Ectodermal cell (in vitro differentiated cells): ENCODE results near the gene MTFR2.

Experiments
- H3K27ac ChIP-seq: 2 replicates; pipeline ENCODE4 v1.7.0; 2013; ENCODE audit warnings: mild to moderate bottlenecking, low read depth, low read length; ENCODE audit not compliant: insufficient read depth, poor library complexity, severe bottlenecking
- H3K27me3 ChIP-seq: 2 replicates; pipeline ENCODE4 v1.7.0; 2013; ENCODE audit warnings: mild to moderate bottlenecking, low read length; ENCODE audit not compliant: insufficient read depth, control insufficient read depth, poor library complexity, severe bottlenecking
- H3K36me3 ChIP-seq: one replicate; pipeline ENCODE4 v1.7.0; 2013; ENCODE audit warnings: low read length; ENCODE audit not compliant: control insufficient read depth, insufficient read depth
- H3K4me1 ChIP-seq: one replicate; pipeline ENCODE4 v1.7.0; 2013; ENCODE audit warnings: low read length; ENCODE audit not compliant: control insufficient read depth, insufficient read depth
- H3K4me3 ChIP-seq: 2 replicates; pipeline ENCODE4 v1.7.0; 2013; ENCODE audit warnings: low read depth, low read length, control low read depth; ENCODE audit not compliant: insufficient read depth
- H3K9me3 ChIP-seq: 2 replicates; pipeline ENCODE4 v1.7.0; 2013; ENCODE audit warnings: mild to moderate bottlenecking, low read length, moderate library complexity; ENCODE audit not compliant: control insufficient read depth
- WGBS, 2 experiments: methylation state at CpG; one replicate each; pipeline ENCODE4 v1.1.7; 2013; ENCODE audit warnings: missing lambda C conversion rate in 2 of 2; 5-methylcytosine and 5-hydroxymethylcytosine counted together

The MTFR2 gene

DNA sequence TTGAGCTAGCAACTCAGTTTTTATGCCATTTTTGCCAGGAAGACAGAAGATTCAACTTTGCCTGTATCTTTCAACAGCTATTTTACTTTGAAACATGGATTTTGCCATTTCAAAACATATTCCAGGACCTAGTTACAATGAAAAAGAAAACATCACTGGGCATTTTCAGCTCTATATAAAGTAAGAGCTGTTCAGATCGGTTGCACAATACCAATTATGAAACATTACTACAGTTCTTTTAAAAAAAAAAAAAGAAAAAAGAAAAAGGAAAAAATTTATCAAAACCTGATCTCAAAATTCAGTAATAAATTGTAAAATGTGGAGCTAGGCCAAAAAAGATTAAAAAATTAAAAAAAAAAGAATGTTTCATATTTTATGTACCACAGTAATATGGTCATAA is 24.0 kb upstream of the MTFR2 start:
- Histone ChIP-seq H3K4me3 (no peak overlapping the region), H3K9me3 (no peaks in the 10 kb centered on the region), H3K36me3 (peaks cover 43% of the 10 kb centered on the region), H3K4me1 (no peaks in the 10 kb centered on the region), H3K27me3 (no peaks in the 10 kb centered on the region), H3K27ac (no peak overlapping the region)
- WGBS, 2 experiments: no CpG with 5 or more reads among the region's 1 CpG

DNA sequence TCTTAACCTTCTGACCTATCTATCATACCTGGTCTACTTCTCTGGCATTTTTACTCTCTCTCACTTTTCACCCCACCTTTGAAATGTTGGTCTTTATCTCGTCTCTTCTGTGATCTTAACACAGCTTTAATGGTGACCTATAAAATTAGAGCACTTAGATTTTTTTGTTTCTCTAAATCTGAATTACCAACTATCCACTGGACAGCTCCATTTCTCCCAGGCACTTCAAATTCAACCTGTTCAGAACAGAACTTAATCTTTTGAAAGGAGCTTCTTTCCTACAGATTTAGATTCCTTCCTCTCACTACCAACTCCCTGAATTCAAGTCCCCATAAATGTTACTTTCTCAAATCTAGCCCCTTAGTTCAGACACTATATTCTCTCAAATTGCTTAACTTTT is 15.0 kb upstream of the MTFR2 start:
- H3K9me3 ChIP-seq: no peaks in the 10 kb centered on the region
- no peaks in the 10 kb centered on the region for H3K4me1 ChIP-seq
- H3K27me3 ChIP-seq: no peaks in the 10 kb centered on the region
- H3K4me3 ChIP-seq: no peak overlapping the region
- no peak overlapping the region for H3K27ac ChIP-seq
- H3K36me3 ChIP-seq: peaks cover 57% of the 10 kb centered on the region
- 90 to 100% methylated on average over 1 of the region's 1 CpG for WGBS, 2 experiments

DNA sequence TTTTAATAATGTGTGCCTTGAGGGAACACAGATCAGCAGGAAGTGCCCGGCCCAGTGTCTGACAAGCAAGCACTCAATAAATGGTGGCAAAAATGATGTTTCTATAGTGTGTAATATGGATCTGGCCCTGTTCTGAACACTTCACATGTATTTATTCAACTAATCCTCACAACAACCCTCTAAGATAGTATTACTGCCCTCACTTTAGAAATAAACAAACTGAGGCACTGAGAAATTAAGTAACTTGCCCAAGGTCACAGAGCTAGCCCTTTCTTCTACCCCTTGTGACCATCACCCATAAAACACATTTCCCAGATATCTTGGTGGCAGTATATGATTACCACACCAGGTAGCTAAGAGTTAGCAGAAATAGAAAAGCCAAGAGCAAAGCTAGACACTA is 12.8 kb upstream of the MTFR2 start:
- Histone ChIP-seq H3K4me3 (no peak overlapping the region), H3K27me3 (no peaks in the 10 kb centered on the region), H3K4me1 (no peaks in the 10 kb centered on the region), H3K36me3 (peaks cover 40% of the 10 kb centered on the region), H3K9me3 (no peaks in the 10 kb centered on the region), H3K27ac (no peak overlapping the region)
- WGBS, 2 experiments: 100% methylated on average over 1 of the region's 1 CpG

DNA sequence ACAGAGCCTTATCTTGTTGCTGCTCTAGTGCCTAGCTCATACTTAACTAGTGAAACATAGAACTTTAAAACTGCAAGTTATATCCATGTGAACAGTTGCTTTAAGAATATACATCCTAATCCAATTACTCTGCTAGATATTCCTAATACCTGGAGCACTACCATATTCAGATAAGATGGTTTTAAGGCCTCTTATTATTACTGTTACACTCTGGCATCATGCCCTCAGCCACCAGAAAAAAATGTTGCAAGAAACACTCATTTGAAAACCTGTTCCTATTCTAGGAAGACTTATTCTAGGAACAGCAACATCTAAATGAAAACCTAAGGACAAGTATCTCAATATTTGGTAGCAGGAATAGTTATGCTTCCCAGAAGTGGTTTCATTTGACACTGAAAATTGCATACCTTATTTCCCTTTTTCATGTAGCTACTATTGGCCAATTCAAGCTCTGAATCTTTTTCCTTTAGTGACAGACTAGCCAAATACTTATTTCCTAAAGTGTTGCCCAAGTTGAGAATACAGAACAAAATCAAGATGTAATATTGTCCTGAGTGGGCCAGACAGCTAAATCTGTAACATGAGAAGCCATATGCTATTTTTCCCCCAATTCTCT is 4.8 kb upstream of the MTFR2 start:
- no peaks in the 10 kb centered on the region for H3K4me1 ChIP-seq
- no peaks in the 10 kb centered on the region for H3K27me3 ChIP-seq
- H3K9me3 ChIP-seq: no peaks in the 10 kb centered on the region
- H3K4me3 ChIP-seq: no peak overlapping the region
- H3K27ac ChIP-seq: no peak overlapping the region
- no peaks in the 10 kb centered on the region for H3K36me3 ChIP-seq

DNA sequence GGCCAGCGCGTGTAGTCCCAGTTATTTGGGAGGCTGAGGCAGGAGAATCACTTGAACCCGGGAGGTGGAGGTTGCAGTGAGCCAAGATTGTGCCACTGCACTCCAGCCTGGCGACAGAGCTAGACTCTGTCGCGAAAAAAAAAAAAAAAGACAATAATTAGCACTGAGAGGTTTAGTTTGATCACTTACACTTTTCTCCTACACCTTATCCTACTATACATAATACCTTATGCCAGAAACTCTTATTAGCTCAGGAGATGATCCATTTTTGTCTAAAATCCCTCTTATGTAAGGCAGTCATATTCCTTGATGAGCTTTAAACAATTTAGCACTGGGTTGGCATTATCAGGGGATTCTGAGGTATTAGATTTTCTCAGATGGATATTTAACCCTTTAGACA is 3.6 kb upstream of the MTFR2 start:
- no peak overlapping the region for H3K27ac ChIP-seq
- WGBS, 2 experiments: 87 to 88% methylated on average over 6 of the region's 6 CpGs
- H3K9me3 ChIP-seq: no peaks in the 10 kb centered on the region
- H3K4me1 ChIP-seq: peaks cover 3% of the 10 kb centered on the region
- no peaks in the 10 kb centered on the region for H3K27me3 ChIP-seq
- H3K36me3 ChIP-seq: no peaks in the 10 kb centered on the region
- H3K4me3 ChIP-seq: no peak overlapping the region

DNA sequence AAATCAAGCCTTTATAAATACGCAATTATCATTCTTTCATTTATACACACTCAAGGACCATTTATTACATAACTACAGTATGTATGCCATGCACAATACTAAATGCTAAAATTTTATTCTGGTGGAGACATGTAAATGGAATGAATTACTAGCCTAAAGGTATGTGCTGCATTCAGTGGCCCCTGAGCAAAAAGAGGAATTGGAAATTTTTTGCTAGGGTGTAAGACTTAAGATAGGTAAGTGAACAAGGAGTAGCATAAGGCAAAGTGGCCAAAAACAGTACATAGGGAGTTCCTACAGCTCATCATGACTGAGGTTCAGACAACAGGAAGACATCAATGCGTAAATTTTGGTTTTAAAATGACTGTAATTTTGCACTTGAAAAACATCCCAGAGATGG is 2.3 kb upstream of the MTFR2 start:
- Histone ChIP-seq H3K9me3 (no peaks in the 10 kb centered on the region), H3K27ac (no peak overlapping the region), H3K27me3 (no peaks in the 10 kb centered on the region), H3K36me3 (no peaks in the 10 kb centered on the region), H3K4me3 (no peak overlapping the region), H3K4me1 (peaks cover 3% of the 10 kb centered on the region)
- WGBS, 2 experiments: 84 to 99% methylated on average over 2 of the region's 2 CpGs

DNA sequence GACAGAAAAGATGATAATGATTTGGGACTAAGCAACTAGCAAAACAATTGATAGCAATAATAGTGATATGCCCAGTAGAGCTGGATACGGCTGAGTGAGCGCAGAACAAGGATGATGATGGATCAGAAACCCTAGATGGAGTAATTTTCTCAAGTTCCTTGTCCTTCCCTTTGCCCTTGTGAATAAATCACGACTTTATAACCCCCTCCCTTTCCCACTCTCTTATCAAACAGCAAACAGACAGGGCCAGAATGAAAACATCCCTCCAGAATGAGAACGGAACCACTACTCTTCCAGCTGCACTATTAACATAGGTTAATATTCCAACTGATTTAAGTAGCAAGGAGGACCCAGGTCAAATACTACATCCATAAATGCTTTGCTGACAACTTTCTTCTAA is 1.3 kb upstream of the MTFR2 start:
- no peaks in the 10 kb centered on the region for H3K36me3 ChIP-seq
- no peaks in the 10 kb centered on the region for H3K9me3 ChIP-seq
- H3K4me3 ChIP-seq: no peak overlapping the region
- H3K27ac ChIP-seq: no peak overlapping the region
- H3K27me3 ChIP-seq: no peaks in the 10 kb centered on the region
- H3K4me1 ChIP-seq: peaks cover 3% of the 10 kb centered on the region
- 64 to 66% methylated on average over 4 of the region's 4 CpGs for WGBS, 2 experiments

DNA sequence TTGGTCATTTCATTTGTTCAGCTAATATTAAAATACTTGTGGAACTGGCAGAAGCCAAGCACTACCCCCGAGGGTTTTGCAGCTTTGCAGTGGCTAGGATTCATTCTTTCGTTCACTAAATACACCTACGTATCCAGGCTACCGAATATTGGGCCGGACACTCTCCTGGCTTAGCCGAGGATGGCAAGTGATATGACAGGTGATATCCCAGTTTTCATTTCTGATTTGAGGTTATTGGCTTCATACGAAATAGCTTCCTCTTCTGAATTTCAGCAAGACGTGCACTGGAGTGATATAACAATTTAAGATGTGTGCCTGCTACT is 536 bp upstream of the MTFR2 start:
- Histone ChIP-seq H3K27me3 (no peaks in the 10 kb centered on the region), H3K4me1 (peaks cover 3% of the 10 kb centered on the region), H3K9me3 (no peaks in the 10 kb centered on the region), H3K27ac (no peak overlapping the region), H3K4me3 (peak overlapping the region; percentile 76), H3K36me3 (no peaks in the 10 kb centered on the region)
- 8 to 17% methylated on average over 7 to 8 of the region's 8 CpGs for whole genome bisulfite sequencing, 2 experiments

DNA sequence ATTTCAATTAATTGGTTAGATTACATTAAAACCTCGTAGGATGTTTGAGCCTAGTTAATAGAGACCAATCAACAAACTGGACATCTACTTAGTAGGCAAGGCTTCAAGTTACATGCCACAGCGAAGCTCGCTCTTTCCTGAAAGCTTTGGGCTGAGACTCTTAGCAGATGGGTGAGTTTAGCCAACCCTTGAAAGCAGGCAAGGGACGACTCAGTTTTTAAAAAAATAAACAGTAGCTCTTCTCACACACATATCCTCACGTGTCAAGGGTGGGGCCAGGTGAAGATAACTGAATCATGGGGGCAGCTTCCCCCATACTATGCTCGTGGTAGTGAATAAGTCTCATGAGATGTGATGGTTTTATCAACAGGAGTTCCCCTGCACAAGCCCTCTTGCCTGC is 775 bp downstream of the MTFR2 start:
- H3K27ac ChIP-seq: no peak overlapping the region
- 17 to 20% methylated on average over 6 of the region's 6 CpGs for WGBS, 2 experiments
- H3K4me3 ChIP-seq: peak overlapping the region; percentile 76
- H3K4me1 ChIP-seq: peaks cover 3% of the 10 kb centered on the region
- no peaks in the 10 kb centered on the region for H3K27me3 ChIP-seq
- H3K36me3 ChIP-seq: no peaks in the 10 kb centered on the region
- no peaks in the 10 kb centered on the region for H3K9me3 ChIP-seq

DNA sequence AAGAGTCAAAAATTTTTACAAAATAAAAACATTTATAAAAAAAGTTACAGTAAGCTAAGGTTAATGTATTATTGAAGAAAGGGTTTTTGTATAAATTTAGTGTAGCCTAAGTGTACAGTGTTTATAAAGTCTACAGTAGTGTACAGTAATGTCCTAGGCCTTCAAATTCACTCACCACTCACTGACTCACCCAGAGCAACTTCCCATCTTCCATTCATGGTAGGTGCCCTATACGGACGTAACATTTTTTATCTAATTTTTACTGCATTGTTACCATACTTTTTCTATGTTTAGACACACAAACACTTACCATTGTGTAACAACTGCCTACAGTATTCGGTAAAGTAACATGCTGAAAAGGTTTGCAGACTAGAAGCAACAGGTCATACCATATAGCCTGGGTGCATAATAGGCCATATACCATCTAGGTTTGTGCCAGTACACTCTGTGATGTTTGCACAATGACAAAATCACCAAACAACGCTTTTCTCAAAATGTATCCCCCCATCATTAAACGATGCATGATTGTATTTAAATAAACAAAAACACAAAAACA is 6.0 kb downstream of the MTFR2 start:
- Histone ChIP-seq H3K27ac (no peak overlapping the region), H3K27me3 (no peaks in the 10 kb centered on the region), H3K9me3 (no peaks in the 10 kb centered on the region), H3K4me3 (no peak overlapping the region), H3K4me1 (peaks cover 2% of the 10 kb centered on the region), H3K36me3 (no peaks in the 10 kb centered on the region)
- 94 to 96% methylated on average over 4 to 5 of the region's 5 CpGs for WGBS, 2 experiments
